Measurements from ENCODE around the gene DISP2.

GRCh38 chr15:40309344-40309862 is 48.6 kb upstream of the DISP2 start:
- TF ChIP-seq CTCF (IDR thresholded peaks at IDR 0.05; ENCODE audit: insufficient read depth, low read length, poor library complexity, severe bottlenecking) (no peak), EZH2phosphoT487 (conservative IDR thresholded peaks at IDR 0.05; ENCODE audit: low read length) (no peak)
